Measurements from ENCODE around the gene CHAD. TPM values are rescaled to one million over a fixed set of nuclear protein-coding genes. Genes with fewer than 3 reads are reported as not detected.

The CHAD gene
- not detected in 2 replicates for total RNA-seq

- no peak for DNase-seq (ENCODE audit: low read depth, low spot score)
Observed at GRCh38 chr17:50468304-50469207, at the start of gene CHAD. Gene CHAD (minus strand): TSS chr17:50468880. CDS start chr17:50468813, 67 bp downstream.

- DNase-seq (ENCODE audit: low read depth, low spot score), result no peak
Observed at GRCh38 chr17:50517504-50518383, 49.1 kb upstream of the CHAD start.

GRCh38 chr17:50517011-50517410 is 48.3 kb upstream of the CHAD start:
- no peak for DNase-seq (ENCODE audit: low read depth, low spot score)

GRCh38 chr17:50514936-50515702 is 46.4 kb upstream of the CHAD start:
- no peak for DNase-seq (ENCODE audit: low read depth, low spot score)

- DNase-seq (ENCODE audit: low read depth, low spot score), result no peak
Observed at GRCh38 chr17:50514388-50514787, 45.7 kb upstream of the CHAD start.

GRCh38 chr17:50513495-50513894 is 44.8 kb upstream of the CHAD start:
- DNase-seq (ENCODE audit: low read depth, low spot score), result no peak

GRCh38 chr17:50511058-50511457 is 42.4 kb upstream of the CHAD start:
- no peak for DNase-seq (ENCODE audit: low read depth, low spot score)

GRCh38 chr17:50508573-50509460 is 40.1 kb upstream of the CHAD start:
- DNase-seq (ENCODE audit: low read depth, low spot score), result no peak

- DNase-seq (ENCODE audit: low read depth, low spot score), result peak; percentile 41
Observed at GRCh38 chr17:50507871-50508572, 39.3 kb upstream of the CHAD start, which contains the start of gene MYCBPAP. Gene MYCBPAP (plus strand): TSS chr17:50508439. CDS start chr17:50508675, 236 bp downstream.

- no peak for DNase-seq (ENCODE audit: low read depth, low spot score)
Observed at GRCh38 chr17:50506298-50506697, 37.6 kb upstream of the CHAD start.

GRCh38 chr17:50505591-50506130 is 37.0 kb upstream of the CHAD start:
- DNase-seq (ENCODE audit: low read depth, low spot score), result no peak

- no peak for DNase-seq (ENCODE audit: low read depth, low spot score)
Observed at GRCh38 chr17:50502301-50502990, 33.8 kb upstream of the CHAD start.

GRCh38 chr17:50501054-50501453 is 32.4 kb upstream of the CHAD start:
- DNase-seq (ENCODE audit: low read depth, low spot score), result no peak

- no peak for DNase-seq (ENCODE audit: low read depth, low spot score)
Observed at GRCh38 chr17:50499721-50500120, 31.0 kb upstream of the CHAD start.

- DNase-seq (ENCODE audit: low read depth, low spot score), result no peak
Observed at GRCh38 chr17:50499270-50499669, 30.6 kb upstream of the CHAD start.

- no peak for DNase-seq (ENCODE audit: low read depth, low spot score)
Observed at GRCh38 chr17:50498021-50498874, 29.6 kb upstream of the CHAD start.

GRCh38 chr17:50495918-50496317 is 27.2 kb upstream of the CHAD start:
- DNase-seq (ENCODE audit: low read depth, low spot score), result no peak
